ENCODE data around the gene GOLGA1.
A peak's percentile ranks its signal among the peaks of the same experiment; 100 is the strongest.
"Not testable (repeated sequence)": the region's sequence is repeated elsewhere in the genome, so short reads cannot be mapped to it uniquely, and the experiment has no call there.

GOLGA1 gene

GRCh38 chr9:124840300-124840833, 100.5 kb downstream of the GOLGA1 start:
- H3K27me3 ChIP-seq (replicated peaks) = no peaks in the 10 kb centered on the region
- in situ Hi-C loops (cut with HindIII; ENCODE audit: low pct_ligation_motif_present, low sequenced_read_pairs) = no loop called here
- no peaks in the 10 kb centered on the region for H3K36me3 ChIP-seq (replicated peaks)
- no peak overlapping the region for H3K27ac ChIP-seq
- no peak for DNase-seq
- no peak overlapping the region for H3K4me3 ChIP-seq (ENCODE audit: low read depth, low read length)
- TF ChIP-seq, protein P1, sequence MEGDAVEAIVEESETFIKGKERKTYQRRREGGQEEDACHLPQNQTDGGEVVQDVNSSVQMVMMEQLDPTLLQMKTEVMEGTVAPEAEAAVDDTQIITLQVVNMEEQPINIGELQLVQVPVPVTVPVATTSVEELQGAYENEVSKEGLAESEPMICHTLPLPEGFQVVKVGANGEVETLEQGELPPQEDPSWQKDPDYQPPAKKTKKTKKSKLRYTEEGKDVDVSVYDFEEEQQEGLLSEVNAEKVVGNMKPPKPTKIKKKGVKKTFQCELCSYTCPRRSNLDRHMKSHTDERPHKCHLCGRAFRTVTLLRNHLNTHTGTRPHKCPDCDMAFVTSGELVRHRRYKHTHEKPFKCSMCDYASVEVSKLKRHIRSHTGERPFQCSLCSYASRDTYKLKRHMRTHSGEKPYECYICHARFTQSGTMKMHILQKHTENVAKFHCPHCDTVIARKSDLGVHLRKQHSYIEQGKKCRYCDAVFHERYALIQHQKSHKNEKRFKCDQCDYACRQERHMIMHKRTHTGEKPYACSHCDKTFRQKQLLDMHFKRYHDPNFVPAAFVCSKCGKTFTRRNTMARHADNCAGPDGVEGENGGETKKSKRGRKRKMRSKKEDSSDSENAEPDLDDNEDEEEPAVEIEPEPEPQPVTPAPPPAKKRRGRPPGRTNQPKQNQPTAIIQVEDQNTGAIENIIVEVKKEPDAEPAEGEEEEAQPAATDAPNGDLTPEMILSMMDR (IDR thresholded peaks at IDR 0.05; ENCODE audit: low read depth, low read length, missing control alignments) = peak; percentile 73

- TF ChIP-seq, protein P1 (IDR thresholded peaks at IDR 0.05; ENCODE audit: low read depth, low read length, missing control alignments) = peak; percentile 78
- Histone ChIP-seq H3K27me3 (replicated peaks) (no peaks in the 10 kb centered on the region), H3K36me3 (replicated peaks) (no peaks in the 10 kb centered on the region), H3K27ac (no peak overlapping the region), H3K4me3 (ENCODE audit: low read depth, low read length) (no peak overlapping the region)
- DNase-seq = no peak
- in situ Hi-C loops (cut with HindIII; ENCODE audit: low pct_ligation_motif_present, low sequenced_read_pairs) = no loop called here
These were observed 101.1 kb downstream of the GOLGA1 start for GRCh38 chr9:124839612-124840299.

DNA sequence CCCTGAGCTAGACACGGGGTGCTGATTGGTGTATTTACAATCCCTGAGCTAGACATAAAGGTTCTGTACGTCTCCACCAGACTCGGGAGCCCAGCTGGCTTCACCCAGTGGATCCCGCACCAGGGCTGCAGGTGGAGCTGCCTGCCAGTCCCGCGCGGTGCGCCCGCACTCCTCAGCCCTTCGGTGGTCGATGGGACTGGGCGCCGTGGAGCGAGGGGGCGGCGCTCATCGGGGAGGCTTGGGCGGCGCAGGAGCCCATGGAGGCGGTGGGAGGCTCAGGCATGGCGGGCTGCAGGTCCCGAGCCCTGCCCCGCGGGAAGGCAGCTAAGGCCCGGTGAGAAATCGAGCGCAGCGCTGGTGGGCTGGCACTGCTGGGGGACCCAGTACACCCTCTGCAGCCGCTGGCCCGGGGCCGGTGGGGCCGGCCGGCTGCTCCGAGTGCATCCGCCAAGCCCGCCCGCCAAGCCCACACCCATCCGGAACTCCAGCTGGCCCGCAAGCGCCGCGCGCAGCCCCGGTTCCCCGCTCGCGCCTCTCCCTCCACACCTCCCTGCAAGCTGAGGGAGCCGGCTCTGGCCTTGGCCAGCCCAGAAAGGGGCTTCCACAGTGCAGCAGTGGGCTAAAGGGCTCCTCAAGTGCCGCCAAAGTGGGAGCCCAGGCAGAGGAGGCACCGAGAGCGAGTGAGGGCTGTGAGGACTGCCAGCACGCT, 102.2 kb downstream of the GOLGA1 start:
- H3K27ac ChIP-seq; H3K27me3 ChIP-seq (replicated peaks); DNase-seq; H3K4me3 ChIP-seq (ENCODE audit: low read depth, low read length); in situ Hi-C loops (cut with HindIII; ENCODE audit: low pct_ligation_motif_present, low sequenced_read_pairs); H3K36me3 ChIP-seq (replicated peaks): not testable (repeated sequence)

DNA sequence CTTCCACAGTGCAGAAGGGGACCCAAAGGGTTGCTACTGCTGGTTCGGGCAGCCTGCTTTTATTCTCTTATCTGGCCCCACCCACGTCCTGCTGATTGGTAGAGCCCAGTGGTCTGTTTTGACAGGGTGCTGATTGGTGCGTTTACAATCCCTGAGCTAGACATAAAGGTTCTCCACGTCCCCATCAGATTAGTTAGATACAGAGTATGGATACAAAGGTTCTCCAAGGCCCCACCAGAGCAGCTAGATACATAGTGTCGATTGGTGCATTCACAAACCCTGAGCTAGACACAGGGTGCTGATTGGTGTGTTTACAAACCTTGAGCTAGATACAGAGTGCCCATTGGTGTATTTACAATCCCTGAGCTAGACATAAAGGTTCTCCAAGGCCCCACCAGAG, 102.8 kb downstream of the GOLGA1 start:
- H3K36me3 ChIP-seq (replicated peaks); H3K27me3 ChIP-seq (replicated peaks); in situ Hi-C loops (cut with HindIII; ENCODE audit: low pct_ligation_motif_present, low sequenced_read_pairs); H3K4me3 ChIP-seq (ENCODE audit: low read depth, low read length); DNase-seq; H3K27ac ChIP-seq: not testable (repeated sequence)

DNA sequence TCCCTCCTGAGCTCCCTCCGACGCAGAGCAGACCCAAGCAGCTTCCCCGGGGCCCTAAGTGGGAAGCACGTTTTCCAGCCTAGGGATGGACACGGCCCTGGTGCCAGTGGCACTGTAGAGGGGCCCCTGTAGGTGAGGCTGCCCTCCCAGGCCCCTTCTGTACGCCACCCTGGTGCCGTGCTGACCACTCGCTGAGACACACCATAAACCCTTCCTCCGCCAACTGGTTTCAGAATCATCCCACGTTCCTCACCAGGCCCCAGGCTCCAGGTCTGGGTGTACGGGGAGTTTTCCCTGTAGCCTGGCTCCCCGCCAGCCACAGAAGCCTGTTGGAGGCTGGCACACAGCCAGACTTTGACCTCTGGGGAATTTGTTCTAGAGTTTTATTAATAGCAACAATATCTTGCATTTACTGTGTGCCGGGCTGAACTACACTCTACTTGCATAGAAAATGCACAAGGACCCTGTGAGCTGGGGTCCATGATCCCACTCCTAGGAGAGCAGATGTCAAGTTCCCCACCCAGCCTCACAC, 105.8 kb downstream of the GOLGA1 start:
- peak; percentile 91 for DNase-seq
- Histone ChIP-seq H3K4me3 (ENCODE audit: low read depth, low read length) (no peak overlapping the region), H3K36me3 (replicated peaks) (no peaks in the 10 kb centered on the region), H3K27ac (no peak overlapping the region), H3K27me3 (replicated peaks) (no peaks in the 10 kb centered on the region)
- TF ChIP-seq, protein P1 (IDR thresholded peaks at IDR 0.05; ENCODE audit: low read depth, low read length, missing control alignments) = no peak
- in situ Hi-C loops (cut with HindIII; ENCODE audit: low pct_ligation_motif_present, low sequenced_read_pairs) = no loop called here

GRCh38 chr9:124834591-124834990, 106.3 kb downstream of the GOLGA1 start:
- Histone ChIP-seq H3K4me3 (ENCODE audit: low read depth, low read length) (no peak overlapping the region), H3K36me3 (replicated peaks) (no peaks in the 10 kb centered on the region), H3K27ac (no peak overlapping the region), H3K27me3 (replicated peaks) (no peaks in the 10 kb centered on the region)
- in situ Hi-C loops (cut with HindIII; ENCODE audit: low pct_ligation_motif_present, low sequenced_read_pairs) = no loop called here
- TF ChIP-seq, protein P1 (IDR thresholded peaks at IDR 0.05; ENCODE audit: low read depth, low read length, missing control alignments) = no peak
- DNase-seq = no peak

Measured in brain microvascular endothelial cell (primary cell).